K562 (cell line): ENCODE data around the gene DNMT3A. TPM values are rescaled to one million over a fixed set of nuclear protein-coding genes. Genes with fewer than 3 reads are reported as not detected.

Experiments used
- ATAC-seq: fragments of 200-7000 bp; cut with Tn5 transposase; 3 replicates; pipeline ENCODE4 v1.9.1; 2020; ENCODE audit warnings: moderate library complexity
- BruUV-seq: library from RNA; stranded (reverse); fragments of 400-500 nt; replicated peaks from 2 replicates; lab custom pipeline; 2021; lab: Mats Ljungman, UMichigan
- CTCF ChIA-PET: fragments of 300-600 bp; formaldehyde crosslinking; extraction: SDS; loops from one replicate; lab custom pipeline; 2021; ENCODE audit warnings: low intra/inter-chr PET ratio; lab: Yijun Ruan, JAX
- POLR2A ChIA-PET: fragments of 300-600, 350-650 bp; sonication (Branson Sonifier 250); formaldehyde crosslinking; extraction: SDS; loops from one replicate; lab custom pipeline; 2021; ENCODE audit warnings: antibody characterized with exemption, inconsistent platforms; lab: Yijun Ruan, JAX
- DNase-seq, 4 experiments: peaks; one replicate each; pipeline versions ENCODE4 v3.0.0 to v3.0.0-alpha.2; 2011 to 2018; ENCODE audit warnings: low spot score in 3 of 4, mixed read lengths in 3 of 4; ENCODE audit errors: extremely low read depth in 1 of 4
- FAIRE-seq: peaks from 2 replicates; lab custom pipeline; 2011; peaks lifted over from hg19 to GRCh38; lab: Jason Lieb, UNC
- H2AFZ ChIP-seq: 2 replicates; pipeline ENCODE4 v1.6.0; 2011; ENCODE audit warnings: low read depth, low read length, control low read depth, inconsistent platforms
- H3K27ac ChIP-seq: fragments of 200-600 bp; 3 replicates; pipeline ENCODE4 v1.8.0; 2011; ENCODE audit warnings: low read depth, mild to moderate bottlenecking, control low read depth, inconsistent platforms, low read length, moderate library complexity, mixed read lengths; ENCODE audit errors: extremely low read depth
- H3K27me3 ChIP-seq, 2 experiments: fragments of 300-600 bp in 1 of 2; 2 replicates in 1 of 2; 3 replicates in 1 of 2; pipeline versions ENCODE4 v1.6.0 to v1.8.0; 2011; ENCODE audit warnings: inconsistent platforms in 2 of 2, low read length in 2 of 2, mild to moderate bottlenecking in 1 of 2, mixed read lengths in 1 of 2, moderate library complexity in 1 of 2; ENCODE audit not compliant: control insufficient read depth in 2 of 2, insufficient read depth in 2 of 2
- H3K36me3 ChIP-seq: fragments of 300-600 bp; 3 replicates; pipeline ENCODE4 v1.8.0; 2011; ENCODE audit warnings: mild to moderate bottlenecking, low read length, inconsistent platforms; ENCODE audit not compliant: control insufficient read depth, insufficient read depth
- H3K4me1 ChIP-seq, 2 experiments: fragments of 200-600 bp in 1 of 2; replicated peaks in 1 of 2; 2 replicates in 1 of 2; 3 replicates in 1 of 2; pipeline versions ENCODE4 v1.5.1 to v1.8.0; 2011; ENCODE audit warnings: inconsistent platforms in 2 of 2, low read length in 2 of 2, mild to moderate bottlenecking in 1 of 2, mixed read lengths in 1 of 2, moderate library complexity in 1 of 2; ENCODE audit not compliant: control insufficient read depth in 2 of 2, insufficient read depth in 2 of 2
- H3K4me2 ChIP-seq: 2 replicates; pipeline ENCODE4 v1.6.1; 2011; ENCODE audit warnings: low read length, control low read depth, inconsistent platforms, mixed read lengths; ENCODE audit not compliant: insufficient read depth
- H3K4me3 ChIP-seq: fragments of 200-600 bp; sonication (generic), shearing (Covaris generic); 2 replicates; pipeline ENCODE4 v1.5.1; 2016; ENCODE audit warnings: control low read depth, inconsistent platforms
- H3K79me2 ChIP-seq: fragments of 200-600 bp; 3 replicates; pipeline ENCODE4 v1.8.0; 2011; ENCODE audit warnings: low read length, inconsistent platforms; ENCODE audit not compliant: control insufficient read depth, insufficient read depth
- H3K9ac ChIP-seq, 2 experiments: 2 replicates each; pipeline versions ENCODE4 v1.6.0 to v1.6.1; 2011; ENCODE audit warnings: low read depth in 2 of 2, low read length in 2 of 2, control low read depth in 1 of 2, inconsistent platforms in 1 of 2, mild to moderate bottlenecking in 1 of 2, mixed read lengths in 1 of 2; ENCODE audit not compliant: insufficient read depth in 1 of 2
- H3K9me1 ChIP-seq: one replicate; pipeline ENCODE4 v1.6.0; 2011; ENCODE audit warnings: inconsistent platforms, mild to moderate bottlenecking, low read length, moderate library complexity; ENCODE audit not compliant: control insufficient read depth, insufficient read depth
- H3K9me3 ChIP-seq: replicated peaks from 2 replicates; pipeline ENCODE4 v1.5.1; 2011; ENCODE audit warnings: low read depth, low read length, inconsistent platforms; ENCODE audit not compliant: control insufficient read depth, insufficient read depth
- H4K20me1 ChIP-seq: replicated peaks from 2 replicates; pipeline ENCODE4 v1.6.1; 2011; ENCODE audit warnings: low read length, inconsistent platforms, mixed read lengths; ENCODE audit not compliant: control insufficient read depth, insufficient read depth
- CCNT2 ChIP-seq: IDR thresholded peaks from 2 replicates; pipeline ENCODE4 v1.6.1; 2011; ENCODE audit warnings: borderline replicate concordance, low read depth, mild to moderate bottlenecking, moderate library complexity, mixed read lengths, low read length; ENCODE audit not compliant: insufficient read length; ENCODE audit errors: extremely low read depth
- CXXC5 ChIP-seq: fragments of 250-450 bp; sonication (Bioruptor Pico); IDR thresholded peaks from 2 replicates; pipeline ENCODE4 v1.8.0; 2022; ENCODE audit warnings: inconsistent platforms, mild to moderate bottlenecking, moderate library complexity
- POLR2G ChIP-seq: fragments of 200-400 bp; formaldehyde crosslinking; IDR thresholded peaks from 2 replicates; pipeline ENCODE4 v1.6.1; 2017; ENCODE audit warnings: low read depth, mild to moderate bottlenecking, antibody characterized with exemption, low read length, moderate library complexity
- RAD51 ChIP-seq: fragments of 450-650 bp; IDR thresholded peaks from 2 replicates; pipeline ENCODE4 v1.7.1; 2016; ENCODE audit warnings: low read depth, mild to moderate bottlenecking, borderline replicate concordance
- TCF7 ChIP-seq: sonication (generic); IDR thresholded peaks from 2 replicates; pipeline ENCODE4 v1.6.1; 2016; ENCODE audit warnings: antibody characterized with exemption, borderline replicate concordance
- ZNF24 ChIP-seq: fragments of 450-650 bp; IDR thresholded peaks from 2 replicates; pipeline ENCODE4 v1.6.1; 2016
- ZNF282 ChIP-seq: sonication (generic); formaldehyde crosslinking; IDR thresholded peaks from 2 replicates; pipeline ENCODE4 v1.8.1; 2023; ENCODE audit warnings: missing genetic modification reagents
- ZNF445 ChIP-seq: fragments of 250-450 bp; sonication (Bioruptor Pico); IDR thresholded peaks from 2 replicates; pipeline ENCODE4 v1.4.0; 2020; ENCODE audit warnings: low read depth, mild to moderate bottlenecking, moderate library complexity
- ZNF586 ChIP-seq: fragments of 450-650 bp; formaldehyde crosslinking; conservative IDR thresholded peaks from 2 replicates; pipeline ENCODE4 v1.4.0; 2020; ENCODE audit warnings: mild to moderate bottlenecking, moderate library complexity
- WGBS: fragments of 100-300 bp; shearing (Covaris generic); methylation state at CpG from one replicate; pipeline ENCODE4 v1.1.6; 2016; ENCODE audit warnings: low coverage, mixed read lengths; ENCODE audit not compliant: insufficient coverage; ENCODE audit errors: missing lambda C conversion rate; 5-methylcytosine and 5-hydroxymethylcytosine counted together
- in situ Hi-C: fragments of 300-500 bp; cut with MboI; formaldehyde crosslinking; loops from 4 replicates; pipeline ENCODE4 v1.15.0; 2018; ENCODE audit warnings: inconsistent platforms, mixed read lengths
- intact Hi-C: fragments of 100-400 bp; cut with micrococcal nuclease; formaldehyde crosslinking; loops from 2 replicates; pipeline ENCODE4 v1.14.2; 2022
- polyA plus RNA-seq, 8 experiments: library from polyadenylated mRNA; depleted of rRNA in 4 of 8; stranded (reverse) in 5 of 8; unstranded in 3 of 8; fragments of >200 nt; fragmentation: Nextera tagmentation in 2 of 8; fragmentation: Illumina TruSeq in 1 of 8; extraction: Ambion mirVana in 2 of 8; extraction: Trizol in 1 of 8; gene quantifications; 2 replicates each; pipeline versions ENCODE4 v1.2.1 to v1.2.3, GENCODE V29; 2011 to 2014; ENCODE audit warnings: inconsistent platforms in 1 of 8, missing spikeins in 1 of 8
- total RNA-seq, 7 experiments: library from RNA; depleted of rRNA in 6 of 7; stranded (reverse); fragments of >200 nt in 6 of 7; fragmentation: Illumina TruSeq in 2 of 7; extraction: Trizol in 2 of 7; gene quantifications; 2 replicates each; pipeline versions ENCODE4 v1.2.1 to v1.2.3, GENCODE V29; 2011 to 2021; ENCODE audit warnings: low replicate concordance in 1 of 7
- TF ChIP-seq, protein P1 (sequence below): fragments of 250-450 bp; sonication (Bioruptor Pico); IDR thresholded peaks from 2 replicates; pipeline ENCODE4 v1.8.0; 2021; ENCODE audit warnings: borderline replicate concordance, mild to moderate bottlenecking, moderate library complexity; ENCODE audit not compliant: poor library complexity, severe bottlenecking
- TF ChIP-seq, protein P2 (sequence below): sonication (generic); formaldehyde crosslinking; IDR thresholded peaks from 2 replicates; pipeline ENCODE4 v1.8.0; 2022; ENCODE audit warnings: missing genetic modification reagents, mild to moderate bottlenecking, borderline replicate concordance
- TF ChIP-seq, protein P3 (sequence below): fragments of 250-450 bp; sonication (Bioruptor Pico); IDR thresholded peaks from 2 replicates; pipeline ENCODE4 v1.8.0; 2021; ENCODE audit warnings: moderate library complexity, mild to moderate bottlenecking, inconsistent platforms

DNMT3A gene
- total and polyA plus RNA-seq, 9 of the 15 experiments (the other 6 are each of a cell fraction or from before 2014, with no cell fraction given): 3.0 to 16.0 (median 6.1) TPM

DNA sequence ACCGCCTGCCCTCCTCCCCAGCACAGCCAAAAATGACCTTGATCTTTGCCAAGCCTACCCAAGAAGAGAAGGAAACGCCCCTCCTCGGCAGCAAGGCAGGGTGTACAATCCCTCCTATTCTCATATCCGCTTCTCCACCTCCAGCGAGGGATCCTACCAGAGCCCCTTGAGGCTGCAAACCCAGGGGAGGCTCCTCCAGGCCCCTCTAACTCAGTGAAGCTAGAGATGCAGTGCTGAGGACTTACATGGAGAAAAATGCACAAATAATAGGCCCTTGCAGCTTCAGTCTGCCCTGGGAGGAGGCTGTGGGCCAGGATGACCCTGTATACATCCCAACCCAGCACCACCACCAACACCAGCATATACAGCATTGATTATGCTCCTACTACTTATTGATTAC lies 126.5 kb downstream of the DNMT3A start:
- DNase-seq (no peak), ATAC-seq (no peak), FAIRE-seq (no peak)
- intact Hi-C loops: no loop called here
- WGBS: 73% methylated on average over 4 of the region's 5 CpGs
- no peak overlapping the region for H3K27ac ChIP-seq
- H3K9ac ChIP-seq: no peak overlapping the region
- H2AFZ ChIP-seq: no peak overlapping the region
- no peaks in the 10 kb centered on the region for H3K9me3 ChIP-seq
- POLR2A ChIA-PET: no interaction called here
- H3K9me1 ChIP-seq: no peaks in the 10 kb centered on the region
- H3K36me3 ChIP-seq: no peaks in the 10 kb centered on the region
- CTCF ChIA-PET: no interaction called here
- H3K79me2 ChIP-seq: no peaks in the 10 kb centered on the region
- in situ Hi-C loops: no loop called here
- no peaks in the 10 kb centered on the region for H4K20me1 ChIP-seq
- no peaks in the 10 kb centered on the region for H3K27me3 ChIP-seq
- H3K4me1 ChIP-seq: peaks cover 4 to 7% of the 10 kb centered on the region in 2 experiments; a peak in 2 of 5 replicates
- no TSS peak for BruUV-seq
- TF ChIP-seq ZNF445 (CRISPR knock-in tag): no peak
- no peak for TF ChIP-seq ZNF24
- TF ChIP-seq TCF7: no peak
- no peak for TF ChIP-seq CCNT2
- TF ChIP-seq, protein P1, sequence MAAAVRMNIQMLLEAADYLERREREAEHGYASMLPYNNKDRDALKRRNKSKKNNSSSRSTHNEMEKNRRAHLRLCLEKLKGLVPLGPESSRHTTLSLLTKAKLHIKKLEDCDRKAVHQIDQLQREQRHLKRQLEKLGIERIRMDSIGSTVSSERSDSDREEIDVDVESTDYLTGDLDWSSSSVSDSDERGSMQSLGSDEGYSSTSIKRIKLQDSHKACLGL: no peak
- no peak for TF ChIP-seq CXXC5 (CRISPR knock-in tag)
- no peak for TF ChIP-seq ZNF586 (CRISPR knock-in tag)
- no peak for TF ChIP-seq RAD51
- TF ChIP-seq, protein P2, sequence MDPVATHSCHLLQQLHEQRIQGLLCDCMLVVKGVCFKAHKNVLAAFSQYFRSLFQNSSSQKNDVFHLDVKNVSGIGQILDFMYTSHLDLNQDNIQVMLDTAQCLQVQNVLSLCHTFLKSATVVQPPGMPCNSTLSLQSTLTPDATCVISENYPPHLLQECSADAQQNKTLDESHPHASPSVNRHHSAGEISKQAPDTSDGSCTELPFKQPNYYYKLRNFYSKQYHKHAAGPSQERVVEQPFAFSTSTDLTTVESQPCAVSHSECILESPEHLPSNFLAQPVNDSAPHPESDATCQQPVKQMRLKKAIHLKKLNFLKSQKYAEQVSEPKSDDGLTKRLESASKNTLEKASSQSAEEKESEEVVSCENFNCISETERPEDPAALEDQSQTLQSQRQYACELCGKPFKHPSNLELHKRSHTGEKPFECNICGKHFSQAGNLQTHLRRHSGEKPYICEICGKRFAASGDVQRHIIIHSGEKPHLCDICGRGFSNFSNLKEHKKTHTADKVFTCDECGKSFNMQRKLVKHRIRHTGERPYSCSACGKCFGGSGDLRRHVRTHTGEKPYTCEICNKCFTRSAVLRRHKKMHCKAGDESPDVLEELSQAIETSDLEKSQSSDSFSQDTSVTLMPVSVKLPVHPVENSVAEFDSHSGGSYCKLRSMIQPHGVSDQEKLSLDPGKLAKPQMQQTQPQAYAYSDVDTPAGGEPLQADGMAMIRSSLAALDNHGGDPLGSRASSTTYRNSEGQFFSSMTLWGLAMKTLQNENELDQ (CRISPR knock-in tag): no peak
- TF ChIP-seq POLR2G: no peak
- no peak for TF ChIP-seq ZNF282 (CRISPR knock-in tag)
- TF ChIP-seq, protein P3, sequence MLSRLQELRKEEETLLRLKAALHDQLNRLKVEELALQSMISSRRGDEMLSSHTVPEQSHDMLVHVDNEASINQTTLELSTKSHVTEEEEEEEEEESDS: no peak
- no peak overlapping the region for H3K4me2 ChIP-seq
- H3K4me3 ChIP-seq: no peak overlapping the region
